Neural crest cell (in vitro differentiated cells): ENCODE measurements around the gene MAP6. TPM values are rescaled to one million over a fixed set of nuclear protein-coding genes. Genes with fewer than 3 reads are reported as not detected.
A peak's percentile ranks its signal among the peaks of the same experiment; 100 is the strongest.
"Not testable (repeated sequence)": the region's sequence is repeated elsewhere in the genome, so short reads cannot be mapped to it uniquely, and the experiment has no call there.

Experiments used
- DNase-seq: peaks from one replicate; pipeline ENCODE4 v3.0.0; 2021; ENCODE audit warnings: low read depth, mixed read lengths, low spot score
- H3K27ac Mint-ChIP-seq: one replicate; pipeline ENCODE4 v1.8.0; 2021; ENCODE audit warnings: mild to moderate bottlenecking, mixed read lengths; ENCODE audit not compliant: unreplicated experiment
- H3K27me3 Mint-ChIP-seq: 2 replicates; pipeline ENCODE4 v1.8.0; 2021; ENCODE audit warnings: low read depth, mild to moderate bottlenecking, mixed read lengths
- H3K36me3 Mint-ChIP-seq: 2 replicates; pipeline ENCODE4 v1.8.0; 2021; ENCODE audit warnings: low read depth, mild to moderate bottlenecking, mixed read lengths
- H3K4me1 Mint-ChIP-seq: 2 replicates; pipeline ENCODE4 v1.8.0; 2021; ENCODE audit warnings: mixed read lengths
- H3K4me3 Mint-ChIP-seq: one replicate; pipeline ENCODE4 v1.8.0; 2021; ENCODE audit warnings: mild to moderate bottlenecking, mixed read lengths
- H3K9me3 Mint-ChIP-seq: 2 replicates; pipeline ENCODE4 v1.8.0; 2021; ENCODE audit warnings: mixed read lengths
- CTCF ChIP-seq: fragments of 200-600 bp; sonication (generic); conservative IDR thresholded peaks from 2 replicates; pipeline ENCODE4 v1.5.0; 2021; ENCODE audit warnings: antibody characterized with exemption, mild to moderate bottlenecking
- total RNA-seq: library from RNA; stranded (reverse); gene quantifications from 2 replicates; pipeline ENCODE4 v1.2.1, GENCODE V29; 2021

Gene MAP6
- total RNA-seq, 1 donor from 2014 or later, result 57.7 TPM

DNA sequence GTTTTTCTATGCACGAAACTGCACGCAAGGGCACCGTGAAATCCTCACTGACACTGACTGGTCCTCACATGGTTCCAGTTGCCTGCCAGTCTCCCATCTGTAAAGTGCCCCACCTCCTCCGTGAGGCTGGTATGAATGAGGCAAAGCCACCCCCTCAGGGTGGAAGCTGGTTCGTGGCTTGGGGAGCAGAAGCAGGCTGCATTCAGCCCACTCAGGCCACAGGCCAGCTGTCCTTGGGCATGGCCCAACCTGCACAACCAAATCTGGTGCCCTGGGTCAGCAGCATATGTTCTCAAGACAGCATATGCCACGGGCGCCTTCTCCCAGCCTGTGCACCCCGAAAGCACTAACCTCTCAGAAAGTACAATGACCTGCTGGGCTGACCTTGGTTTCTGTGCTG is 77.5 kb downstream of the MAP6 start:
- no peaks in the 10 kb centered on the region for H3K36me3 Mint-ChIP-seq
- no peak for DNase-seq
- H3K4me3 Mint-ChIP-seq, result no peak overlapping the region
- H3K27me3 Mint-ChIP-seq, result no peaks in the 10 kb centered on the region
- H3K9me3 Mint-ChIP-seq, result no peaks in the 10 kb centered on the region
- no peak for TF ChIP-seq CTCF
- no peak overlapping the region for H3K27ac Mint-ChIP-seq
- H3K4me1 Mint-ChIP-seq, result peaks cover 19% of the 10 kb centered on the region

GRCh38 chr11:75589933-75590332 is 78.9 kb downstream of the MAP6 start:
- no peak for TF ChIP-seq CTCF
- H3K4me1 Mint-ChIP-seq, result peaks cover 22% of the 10 kb centered on the region
- no peaks in the 10 kb centered on the region for H3K9me3 Mint-ChIP-seq
- no peaks in the 10 kb centered on the region for H3K36me3 Mint-ChIP-seq
- H3K4me3 Mint-ChIP-seq, result no peak overlapping the region
- H3K27me3 Mint-ChIP-seq, result no peaks in the 10 kb centered on the region
- H3K27ac Mint-ChIP-seq, result no peak overlapping the region
- DNase-seq, result no peak

DNA sequence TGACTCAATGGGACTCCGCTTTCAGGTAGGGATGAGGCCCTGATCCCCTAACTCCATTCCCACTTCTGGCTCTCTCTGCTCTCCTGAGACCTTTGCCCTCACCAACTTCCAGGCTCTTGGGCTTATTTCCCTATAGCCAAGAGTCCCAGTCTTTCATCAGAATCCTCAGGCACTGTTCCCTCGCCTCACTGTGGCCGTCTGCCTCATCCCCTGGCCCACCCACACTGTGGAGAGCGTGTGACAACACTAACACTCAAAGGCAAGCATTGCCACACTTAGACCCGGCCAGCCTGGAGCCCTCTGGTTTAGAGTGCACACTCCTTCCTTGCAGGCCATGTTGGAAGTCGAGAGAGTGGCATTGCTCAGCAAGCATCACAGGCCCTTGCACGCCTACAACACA is 79.8 kb downstream of the MAP6 start:
- Mint-ChIP-seq H3K4me3 (no peak overlapping the region), H3K4me1 (peaks cover 22% of the 10 kb centered on the region), H3K36me3 (no peaks in the 10 kb centered on the region), H3K9me3 (no peaks in the 10 kb centered on the region), H3K27me3 (no peaks in the 10 kb centered on the region), H3K27ac (peak overlapping the region; percentile 83)
- no peak for TF ChIP-seq CTCF
- no peak for DNase-seq

GRCh38 chr11:75588051-75588481 is 80.8 kb downstream of the MAP6 start:
- H3K36me3 Mint-ChIP-seq, result no peaks in the 10 kb centered on the region
- no peak overlapping the region for H3K27ac Mint-ChIP-seq
- peaks cover 23% of the 10 kb centered on the region for H3K4me1 Mint-ChIP-seq
- DNase-seq, result no peak
- H3K9me3 Mint-ChIP-seq, result no peaks in the 10 kb centered on the region
- H3K27me3 Mint-ChIP-seq, result no peaks in the 10 kb centered on the region
- TF ChIP-seq CTCF, result no peak
- H3K4me3 Mint-ChIP-seq, result no peak overlapping the region

GRCh38 chr11:75586395-75586794 is 82.4 kb downstream of the MAP6 start:
- H3K4me1 Mint-ChIP-seq, result peaks cover 30% of the 10 kb centered on the region
- H3K9me3 Mint-ChIP-seq, result no peaks in the 10 kb centered on the region
- H3K36me3 Mint-ChIP-seq, result no peaks in the 10 kb centered on the region
- H3K27me3 Mint-ChIP-seq, result no peaks in the 10 kb centered on the region
- DNase-seq, result no peak
- H3K27ac Mint-ChIP-seq, result no peak overlapping the region
- no peak for TF ChIP-seq CTCF
- H3K4me3 Mint-ChIP-seq, result no peak overlapping the region

- H3K4me1 Mint-ChIP-seq, result peaks cover 30% of the 10 kb centered on the region
- no peaks in the 10 kb centered on the region for H3K27me3 Mint-ChIP-seq
- H3K4me3 Mint-ChIP-seq, result peak overlapping the region; percentile 89
- H3K9me3 Mint-ChIP-seq, result no peaks in the 10 kb centered on the region
- no peak overlapping the region for H3K27ac Mint-ChIP-seq
- DNase-seq, result no peak
- no peak for TF ChIP-seq CTCF
- H3K36me3 Mint-ChIP-seq, result no peaks in the 10 kb centered on the region
Observed at GRCh38 chr11:75585293-75585670, 83.6 kb downstream of the MAP6 start.

- H3K27ac Mint-ChIP-seq, result peak overlapping the region; percentile 97
- not testable (repeated sequence) for H3K36me3 Mint-ChIP-seq, DNase-seq, H3K9me3 Mint-ChIP-seq, H3K27me3 Mint-ChIP-seq
- peak overlapping the region; percentile 89 for H3K4me3 Mint-ChIP-seq
- peaks cover 30% of the 10 kb centered on the region for H3K4me1 Mint-ChIP-seq
Observed at GRCh38 chr11:75584659-75585292, 84.1 kb downstream of the MAP6 start.
